KMS-11 (cell line): ENCODE measurements around the gene OR11A1.
A peak's percentile ranks its signal among the peaks of the same experiment; 100 is the strongest.

Source experiments
- H2AFZ ChIP-seq: fragments of 200-600 bp; sonication (generic); 2 replicates; pipeline ENCODE4 v1.6.1; 2016; ENCODE audit warnings: antibody characterized with exemption, mixed run types, low read depth
- H3K27ac ChIP-seq: fragments of 200-600 bp; sonication (generic); 2 replicates; pipeline ENCODE4 v1.6.1; 2016; ENCODE audit warnings: mild to moderate bottlenecking, mixed run types
- H3K27me3 ChIP-seq: fragments of 200-600 bp; sonication (generic); 2 replicates; pipeline ENCODE4 v1.6.1; 2017; ENCODE audit warnings: mild to moderate bottlenecking, low read depth, mixed run types, moderate library complexity; ENCODE audit not compliant: insufficient read depth
- H3K36me3 ChIP-seq: fragments of 200-600 bp; sonication (generic); 2 replicates; pipeline ENCODE4 v1.6.1; 2017; ENCODE audit warnings: mild to moderate bottlenecking, mixed run types; ENCODE audit not compliant: insufficient read depth
- H3K4me1 ChIP-seq: fragments of 200-600 bp; sonication (generic); 2 replicates; pipeline ENCODE4 v1.6.1; 2016; ENCODE audit warnings: mild to moderate bottlenecking, low read depth, mixed run types; ENCODE audit not compliant: poor library complexity, severe bottlenecking
- H3K4me2 ChIP-seq: fragments of 200-600 bp; sonication (generic); 2 replicates; pipeline ENCODE4 v1.7.0; 2016; ENCODE audit warnings: mild to moderate bottlenecking, mixed run types
- H3K4me3 ChIP-seq: fragments of 200-600 bp; sonication (generic); IDR thresholded peaks from 2 replicates; pipeline ENCODE4 v1.6.1; 2017; ENCODE audit warnings: low read depth, low read length, mixed read lengths; ENCODE audit not compliant: insufficient read depth
- H3K79me2 ChIP-seq: fragments of 200-600 bp; sonication (generic); 2 replicates; pipeline ENCODE4 v1.6.1; 2016; ENCODE audit warnings: low read depth, mixed run types; ENCODE audit not compliant: insufficient read depth
- H3K9ac ChIP-seq: fragments of 200-600 bp; sonication (generic); 2 replicates; pipeline ENCODE4 v1.6.1; 2016; ENCODE audit warnings: mild to moderate bottlenecking, mixed run types
- H4K20me1 ChIP-seq: fragments of 200-600 bp; sonication (generic); 2 replicates; pipeline ENCODE4 v1.6.1; 2016; ENCODE audit warnings: mild to moderate bottlenecking, mixed run types; ENCODE audit not compliant: insufficient read depth
- CTCF ChIP-seq: fragments of 200-600 bp; sonication (generic); conservative IDR thresholded peaks from 2 replicates; pipeline ENCODE4 v1.6.1; 2017; ENCODE audit warnings: low read depth, mild to moderate bottlenecking, antibody characterized with exemption, low read length, moderate library complexity, mixed read lengths

The OR11A1 gene

GRCh38 chr6:29376003-29376402, 80.9 kb downstream of the OR11A1 start:
- no peaks in the 10 kb centered on the region for H3K4me1 ChIP-seq
- H4K20me1 ChIP-seq, result no peaks in the 10 kb centered on the region
- no peak overlapping the region for H3K4me3 ChIP-seq
- TF ChIP-seq CTCF, result 0 out of 2 replicates have a peak, but pooled peaks have one; percentile 20
- no peak overlapping the region for H2AFZ ChIP-seq
- H3K9ac ChIP-seq, result no peak overlapping the region
- no peak overlapping the region for H3K4me2 ChIP-seq
- no peak overlapping the region for H3K27ac ChIP-seq
- H3K79me2 ChIP-seq, result no peaks in the 10 kb centered on the region
- no peaks in the 10 kb centered on the region for H3K36me3 ChIP-seq
- no peaks in the 10 kb centered on the region for H3K27me3 ChIP-seq
